Measurements from ENCODE around the gene IDE. TPM values are rescaled to one million over a fixed set of nuclear protein-coding genes. Genes with fewer than 3 reads are reported as not detected.
"Not testable (repeated sequence)": the region's sequence is repeated elsewhere in the genome, so short reads cannot be mapped to it uniquely, and the experiment has no call there.

Gene IDE
- total RNA-seq, 2 experiments from 2014 or later, result 30.8 to 31.2 TPM

GRCh38 chr10:92582347-92582746 lies 8.5 kb upstream of the IDE start:
- H3K27me3 Mint-ChIP-seq (ENCODE audit: low read depth); H3K4me1 Mint-ChIP-seq (ENCODE audit: low read depth); H3K9me3 Mint-ChIP-seq; H3K27ac Mint-ChIP-seq; H3K36me3 Mint-ChIP-seq (ENCODE audit: low read depth); H3K4me3 Mint-ChIP-seq; intact Hi-C loops (cut with micrococcal nuclease); DNase-seq: not testable (repeated sequence)
- CTCF ChIA-PET, result interaction anchor here (1.5 kb wide), 1 partner anchor 65 kb away, joined by 4 read pairs; no protein-coding TSS in a partner anchor

GRCh38 chr10:92575961-92576360 lies 2.1 kb upstream of the IDE start:
- Mint-ChIP-seq H3K4me1 (ENCODE audit: low read depth) (peaks cover 26% of the 10 kb centered on the region), H3K27ac (no peak overlapping the region), H3K27me3 (ENCODE audit: low read depth) (no peaks in the 10 kb centered on the region), H3K9me3 (no peaks in the 10 kb centered on the region), H3K4me3 (no peak overlapping the region), H3K36me3 (ENCODE audit: low read depth) (no peaks in the 10 kb centered on the region)
- CTCF ChIA-PET, result interaction anchor here (0.6 to 4.7 kb wide), 3 partner anchors 28 to 166 kb away, joined by 3 to 55 read pairs (median 5); no protein-coding TSS in a partner anchor
- intact Hi-C loops (cut with micrococcal nuclease), result loop anchor here (2.0 kb wide), 1 partner anchor 333 kb away; no protein-coding TSS in a partner anchor
- DNase-seq, result no peak

GRCh38 chr10:92574548-92575261 lies 812 bp upstream of the IDE start:
- H3K27me3 Mint-ChIP-seq (ENCODE audit: low read depth), result no peaks in the 10 kb centered on the region
- H3K4me1 Mint-ChIP-seq (ENCODE audit: low read depth), result peaks cover 28% of the 10 kb centered on the region
- H3K36me3 Mint-ChIP-seq (ENCODE audit: low read depth), result no peaks in the 10 kb centered on the region
- CTCF ChIA-PET, result interaction anchor here (0.5 to 4.7 kb wide), 10 partner anchors 10 to 369 kb away, joined by 3 to 55 read pairs (median 4); no protein-coding TSS in a partner anchor
- intact Hi-C loops (cut with micrococcal nuclease), result loop anchor here (1.0 to 5.0 kb wide), 6 partner anchors 17 to 777 kb away; partner anchors contain the start of gene TNKS2
- DNase-seq, result no peak
- no peaks in the 10 kb centered on the region for H3K9me3 Mint-ChIP-seq
- peak overlapping the region; percentile 81 for H3K4me3 Mint-ChIP-seq
- H3K27ac Mint-ChIP-seq, result peak overlapping the region; percentile 85

- peaks cover 6% of the 10 kb centered on the region for H3K36me3 Mint-ChIP-seq (ENCODE audit: low read depth)
- H3K27me3 Mint-ChIP-seq (ENCODE audit: low read depth), result no peaks in the 10 kb centered on the region
- H3K4me3 Mint-ChIP-seq, result peak overlapping the region; percentile 81
- DNase-seq, result peak; percentile 68
- intact Hi-C loops (cut with micrococcal nuclease), result loop anchor here (5.0 kb wide), 1 partner anchor 776 kb away; the partner anchor contains the start of gene TNKS2
- H3K9me3 Mint-ChIP-seq, result no peaks in the 10 kb centered on the region
- CTCF ChIA-PET, result interaction anchor here (0.7 to 4.7 kb wide), 8 partner anchors 9 to 62 kb away, joined by 3 to 55 read pairs (median 8); no protein-coding TSS in a partner anchor
- peaks cover 36% of the 10 kb centered on the region for H3K4me1 Mint-ChIP-seq (ENCODE audit: low read depth)
- H3K27ac Mint-ChIP-seq, result peak overlapping the region; percentile 51
Measured at GRCh38 chr10:92573091-92573797, 649 bp downstream of the IDE start.

GRCh38 chr10:92572362-92573090 lies 1.4 kb downstream of the IDE start:
- peaks cover 6% of the 10 kb centered on the region for H3K36me3 Mint-ChIP-seq (ENCODE audit: low read depth)
- H3K27ac Mint-ChIP-seq, result no peak overlapping the region
- peak overlapping the region; percentile 81 for H3K4me3 Mint-ChIP-seq
- H3K4me1 Mint-ChIP-seq (ENCODE audit: low read depth), result peaks cover 42% of the 10 kb centered on the region
- intact Hi-C loops (cut with micrococcal nuclease), result loop anchor here (5.0 kb wide), 1 partner anchor 775 kb away; the partner anchor contains the start of gene TNKS2
- no peaks in the 10 kb centered on the region for H3K9me3 Mint-ChIP-seq
- peak; percentile 4 for DNase-seq
- CTCF ChIA-PET, result interaction anchor here (0.6 to 4.7 kb wide), 8 partner anchors 18 to 272 kb away, joined by 3 to 55 read pairs (median 5); no protein-coding TSS in a partner anchor
- no peaks in the 10 kb centered on the region for H3K27me3 Mint-ChIP-seq (ENCODE audit: low read depth)

- intact Hi-C loops (cut with micrococcal nuclease), result loop anchor here (5.0 kb wide), 1 partner anchor 774 kb away; the partner anchor contains the start of gene TNKS2
- no peak overlapping the region for H3K4me3 Mint-ChIP-seq
- H3K36me3 Mint-ChIP-seq (ENCODE audit: low read depth), result peaks cover 6% of the 10 kb centered on the region
- H3K27ac Mint-ChIP-seq, result no peak overlapping the region
- no peak for DNase-seq
- H3K27me3 Mint-ChIP-seq (ENCODE audit: low read depth), result no peaks in the 10 kb centered on the region
- no peaks in the 10 kb centered on the region for H3K9me3 Mint-ChIP-seq
- CTCF ChIA-PET, result interaction anchor here (0.5 to 4.7 kb wide), 4 partner anchors 19 to 501 kb away, joined by 4 to 55 read pairs (median 5); no protein-coding TSS in a partner anchor
- peaks cover 47% of the 10 kb centered on the region for H3K4me1 Mint-ChIP-seq (ENCODE audit: low read depth)
Measured at GRCh38 chr10:92571649-92572048, 2.2 kb downstream of the IDE start.

- H3K9me3 Mint-ChIP-seq; DNase-seq; H3K27me3 Mint-ChIP-seq (ENCODE audit: low read depth); H3K4me3 Mint-ChIP-seq; H3K27ac Mint-ChIP-seq: not testable (repeated sequence)
- intact Hi-C loops (cut with micrococcal nuclease), result loop anchor here (5.0 kb wide), 1 partner anchor 772 kb away; the partner anchor contains the start of gene TNKS2
- peaks cover 17% of the 10 kb centered on the region for H3K36me3 Mint-ChIP-seq (ENCODE audit: low read depth)
- CTCF ChIA-PET, result interaction anchor here (0.6 kb wide), 1 partner anchor 59 kb away, joined by 4 read pairs; no protein-coding TSS in a partner anchor
- H3K4me1 Mint-ChIP-seq (ENCODE audit: low read depth), result peaks cover 47% of the 10 kb centered on the region
Measured at GRCh38 chr10:92569663-92570062, 4.2 kb downstream of the IDE start.

- Mint-ChIP-seq H3K4me3 (no peak overlapping the region), H3K36me3 (ENCODE audit: low read depth) (peaks cover 19% of the 10 kb centered on the region), H3K27me3 (ENCODE audit: low read depth) (no peaks in the 10 kb centered on the region), H3K9me3 (no peaks in the 10 kb centered on the region), H3K27ac (no peak overlapping the region), H3K4me1 (ENCODE audit: low read depth) (peaks cover 48% of the 10 kb centered on the region)
- intact Hi-C loops (cut with micrococcal nuclease), result no loop called here
- no peak for DNase-seq
- CTCF ChIA-PET, result no interaction called here
Measured at GRCh38 chr10:92569071-92569470, 4.8 kb downstream of the IDE start.

GRCh38 chr10:92567952-92568600 lies 5.8 kb downstream of the IDE start:
- Mint-ChIP-seq H3K9me3 (no peaks in the 10 kb centered on the region), H3K4me3 (no peak overlapping the region), H3K36me3 (ENCODE audit: low read depth) (peaks cover 22% of the 10 kb centered on the region), H3K27ac (no peak overlapping the region), H3K4me1 (ENCODE audit: low read depth) (peaks cover 50% of the 10 kb centered on the region), H3K27me3 (ENCODE audit: low read depth) (no peaks in the 10 kb centered on the region)
- intact Hi-C loops (cut with micrococcal nuclease), result no loop called here
- CTCF ChIA-PET, result interaction anchor here (0.7 kb wide), 1 partner anchor 92 kb away, joined by 3 read pairs; no protein-coding TSS in a partner anchor
- DNase-seq, result peak; percentile 9

- CTCF ChIA-PET, result no interaction called here
- DNase-seq, result no peak
- H3K36me3 Mint-ChIP-seq (ENCODE audit: low read depth), result peaks cover 50% of the 10 kb centered on the region
- H3K4me3 Mint-ChIP-seq, result no peak overlapping the region
- H3K9me3 Mint-ChIP-seq, result peaks cover 8% of the 10 kb centered on the region
- H3K4me1 Mint-ChIP-seq (ENCODE audit: low read depth), result peaks cover 19% of the 10 kb centered on the region
- no peak overlapping the region for H3K27ac Mint-ChIP-seq
- H3K27me3 Mint-ChIP-seq (ENCODE audit: low read depth), result no peaks in the 10 kb centered on the region
- intact Hi-C loops (cut with micrococcal nuclease), result no loop called here
Measured at GRCh38 chr10:92562424-92562823, 11.5 kb downstream of the IDE start.

GRCh38 chr10:92559046-92559445 lies 14.8 kb downstream of the IDE start:
- H3K9me3 Mint-ChIP-seq, result peaks cover 11% of the 10 kb centered on the region
- H3K4me1 Mint-ChIP-seq (ENCODE audit: low read depth), result peaks cover 5% of the 10 kb centered on the region
- H3K4me3 Mint-ChIP-seq, result no peak overlapping the region
- H3K36me3 Mint-ChIP-seq (ENCODE audit: low read depth), result peaks cover 61% of the 10 kb centered on the region
- intact Hi-C loops (cut with micrococcal nuclease), result no loop called here
- CTCF ChIA-PET, result no interaction called here
- no peak overlapping the region for H3K27ac Mint-ChIP-seq
- H3K27me3 Mint-ChIP-seq (ENCODE audit: low read depth), result no peaks in the 10 kb centered on the region
- no peak for DNase-seq
